Measurements from ENCODE around the gene SPACA6. TPM values are rescaled to one million over a fixed set of nuclear protein-coding genes. Genes with fewer than 3 reads are reported as not detected.

SPACA6 gene
- total and polyA plus RNA-seq, 10 of the 15 experiments (the other 5 are each of a cell fraction or from before 2014, with no cell fraction given), result 0.31 to 6.5 (median 1.7) TPM

GRCh38 chr19:51654783-51655182, 38.3 kb upstream of the SPACA6 start (continued):
- TF ChIP-seq BCLAF1 (IDR thresholded peaks at IDR 0.05) (no peak), KDM1A (IDR thresholded peaks at IDR 0.05; ENCODE audit: borderline replicate concordance) (no peak)

GRCh38 chr19:51660975-51661600, 32.0 kb upstream of the SPACA6 start:
- peak; percentile 52 for FAIRE-seq
- no peak overlapping the region for H3K27ac ChIP-seq (ENCODE audit: control insufficient read depth, insufficient read depth)
- H4K20me1 ChIP-seq (ENCODE audit: control insufficient read depth, insufficient read depth), result no peaks in the 10 kb centered on the region
- H2AFZ ChIP-seq (ENCODE audit: control insufficient read depth, low read depth, low read length), result no peak overlapping the region
- no peaks in the 10 kb centered on the region for H3K79me2 ChIP-seq (ENCODE audit: control insufficient read depth, insufficient read depth, low read length)
- peak; percentile 88 for TF ChIP-seq RAD21 (IDR thresholded peaks at IDR 0.05; ENCODE audit: insufficient read depth, low read depth, low read length)
- TF ChIP-seq SMC3 (IDR thresholded peaks at IDR 0.05; ENCODE audit: borderline replicate concordance, low read length), result peak; percentile 49
- peak; percentile 58 to 63 (median 63) for TF ChIP-seq CTCF (IDR thresholded peaks at IDR 0.05 in 2 of 3, conservative IDR thresholded peaks at IDR 0.05 in 1 of 3; ENCODE audit: control insufficient read depth in 2 of 3, extremely low read depth in 1 of 3, insufficient read depth in 1 of 3, low read depth in 3 of 3, low read length in 3 of 3)
- no peak for TF ChIP-seq NR2C1 (IDR thresholded peaks at IDR 0.05)
- CTCF ChIA-PET, result interaction anchor here (0.6 to 10.4 kb wide), 34 partner anchors 9 to 322 kb away, joined by 3 to 281 read pairs (median 4); partner anchors contain the start of genes LIM2, SIGLEC10 and SIGLEC8
- H3K4me3 ChIP-seq, result no peak overlapping the region
- ATAC-seq, result peak; percentile 78
- no peaks in the 10 kb centered on the region for H3K9me3 ChIP-seq (replicated peaks; ENCODE audit: control insufficient read depth, insufficient read depth, low read length)
- H3K36me3 ChIP-seq (ENCODE audit: control insufficient read depth in 2 of 2, insufficient read depth in 2 of 2, low read length in 1 of 2), result no peaks in the 10 kb centered on the region
- RAD21 ChIA-PET (ENCODE audit: unreplicated experiment), result interaction anchor here (0.6 to 8.8 kb wide), 15 partner anchors 9 to 332 kb away, joined by 3 to 133 read pairs (median 3); partner anchors contain the start of gene SIGLEC10
- no peak for DNase-seq (ENCODE audit: low read depth, low spot score)
- POLR2A ChIA-PET, result interaction anchor here (0.7 kb wide), 1 partner anchor 17 kb away, joined by 3 read pairs; no protein-coding TSS in a partner anchor
- H3K4me2 ChIP-seq (ENCODE audit: control insufficient read depth, insufficient read depth), result no peak overlapping the region
- BruUV-seq (replicated peaks), result no TSS peak
- WGBS (ENCODE audit: insufficient coverage, insufficient replicate concordance, low lambda C conversion rate, missing lambda C conversion rate), result 13% methylated on average over 8 of the region's 10 CpGs
- intact Hi-C loops (cut with micrococcal nuclease; ENCODE audit: unreplicated experiment), result no loop called here
- H3K27me3 ChIP-seq (replicated peaks in 1 of 2; ENCODE audit: control insufficient read depth in 2 of 2, insufficient read depth in 2 of 2, low read length in 1 of 2), result no peaks in the 10 kb centered on the region
- H3K9ac ChIP-seq (ENCODE audit: control insufficient read depth, insufficient read depth, low read length), result no peak overlapping the region
- SMC1A ChIA-PET (ENCODE audit: uncharacterized antibody, unreplicated experiment), result interaction anchor here (0.7 to 6.8 kb wide), 13 partner anchors 9 to 577 kb away, joined by 3 to 110 read pairs (median 4); partner anchors contain the start of gene SIGLEC10
- no peaks in the 10 kb centered on the region for H3K4me1 ChIP-seq (ENCODE audit: control insufficient read depth, insufficient read depth, low read length)
- in situ Hi-C loops (cut with MboI), result loop anchor here (5.0 kb wide), 1 partner anchor 324 kb away; no protein-coding TSS in a partner anchor

All from GM12878 (cell line).